ENCODE results near the gene PLA2G4B.

DNA sequence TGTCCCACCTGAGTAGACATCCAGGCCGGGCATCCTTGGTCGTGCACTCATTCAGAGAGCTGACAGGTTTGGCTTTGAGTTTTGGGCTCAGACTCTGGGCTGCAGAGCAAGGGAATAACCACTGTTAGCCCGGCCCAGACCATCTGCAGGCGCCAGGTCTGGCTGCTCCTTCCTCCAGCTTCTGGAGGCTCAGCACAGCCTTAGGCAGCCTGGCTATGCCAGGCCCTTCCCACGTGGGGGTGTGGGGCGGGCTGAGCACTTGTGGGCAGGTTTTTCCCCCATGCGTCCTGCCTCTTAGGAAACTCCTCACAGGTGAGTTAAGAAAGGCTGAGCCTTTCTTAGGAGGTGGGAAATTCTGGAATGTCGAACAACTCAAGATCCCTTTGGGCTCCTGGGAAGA lies 11.2 kb downstream of the PLA2G4B start:
- TF ChIP-seq CTCF (IDR thresholded peaks at IDR 0.05; ENCODE audit: poor library complexity) = no peak
- TF ChIP-seq EZH2 (IDR thresholded peaks at IDR 0.05; ENCODE audit: borderline replicate concordance) = no peak
